H9 (cell line): ENCODE measurements around the gene CFAP299. TPM values are rescaled to one million over a fixed set of nuclear protein-coding genes. Genes with fewer than 3 reads are reported as not detected.

ENCODE experiments used
- DNase-seq: peaks from one replicate; pipeline ENCODE4 v3.0.0-alpha.2; 2017
- H2AFZ ChIP-seq: one replicate; pipeline ENCODE4 v1.6.1; 2013; ENCODE audit warnings: mild to moderate bottlenecking, low read length, control low read depth, moderate library complexity
- H2AK5ac ChIP-seq: 2 replicates; pipeline ENCODE4 v1.6.1; 2013; ENCODE audit warnings: low read length, control low read depth, mixed read lengths; ENCODE audit not compliant: insufficient read length
- H2BK120ac ChIP-seq: one replicate; pipeline ENCODE4 v1.6.1; 2013; ENCODE audit warnings: low read depth, mild to moderate bottlenecking, low read length, control low read depth, inconsistent platforms; ENCODE audit not compliant: poor library complexity, severe bottlenecking
- H2BK12ac ChIP-seq: 2 replicates; pipeline ENCODE4 v1.6.1; 2013; ENCODE audit warnings: low read length, control low read depth, mixed read lengths, low read depth; ENCODE audit not compliant: insufficient read length
- H2BK15ac ChIP-seq: 2 replicates; pipeline ENCODE4 v1.6.1; 2013; ENCODE audit warnings: low read depth, low read length, control low read depth
- H2BK20ac ChIP-seq: one replicate; pipeline ENCODE4 v1.6.1; 2013; ENCODE audit warnings: low read depth, mild to moderate bottlenecking, low read length, control low read depth, inconsistent platforms; ENCODE audit not compliant: poor library complexity, severe bottlenecking
- H2BK5ac ChIP-seq: 2 replicates; pipeline ENCODE4 v1.6.1; 2013; ENCODE audit warnings: low read length, control low read depth, mixed read lengths; ENCODE audit not compliant: insufficient read length
- H3K14ac ChIP-seq: 2 replicates; pipeline ENCODE4 v1.6.1; 2013; ENCODE audit warnings: low read length, control low read depth; ENCODE audit not compliant: insufficient read depth
- H3K18ac ChIP-seq: 2 replicates; pipeline ENCODE4 v1.6.1; 2013; ENCODE audit warnings: low read depth, mild to moderate bottlenecking, mixed read lengths, low read length, control low read depth; ENCODE audit not compliant: insufficient read length
- H3K23ac ChIP-seq: 2 replicates; pipeline ENCODE4 v1.6.1; 2013; ENCODE audit warnings: low read length, control low read depth, mixed read lengths, low read depth; ENCODE audit not compliant: insufficient read length
- H3K23me2 ChIP-seq: 2 replicates; pipeline ENCODE4 v1.6.1; 2013; ENCODE audit warnings: low read depth, mild to moderate bottlenecking, mixed read lengths, low read length, control low read depth; ENCODE audit not compliant: insufficient read length, poor library complexity, severe bottlenecking
- H3K27ac ChIP-seq: 2 replicates; pipeline ENCODE4 v1.5.1; 2013; ENCODE audit warnings: low read length, control low read depth, mixed read lengths, low read depth; ENCODE audit not compliant: insufficient read length
- H3K27me3 ChIP-seq: 2 replicates; pipeline ENCODE4 v1.6.1; 2013; ENCODE audit warnings: low read length, control low read depth, inconsistent platforms; ENCODE audit not compliant: insufficient read depth
- H3K4ac ChIP-seq: 2 replicates; pipeline ENCODE4 v1.6.1; 2013; ENCODE audit warnings: low read depth, mild to moderate bottlenecking, control low read depth, inconsistent platforms, low read length, moderate library complexity
- H3K4me1 ChIP-seq: 2 replicates; pipeline ENCODE4 v1.6.1; 2013; ENCODE audit warnings: low read length, control low read depth, inconsistent platforms; ENCODE audit not compliant: insufficient read depth
- H3K4me2 ChIP-seq: 2 replicates; pipeline ENCODE4 v1.6.1; 2013; ENCODE audit warnings: low read length, control low read depth, mixed read lengths; ENCODE audit not compliant: insufficient read length, insufficient read depth
- H3K56ac ChIP-seq: 2 replicates; pipeline ENCODE4 v1.6.1; 2013; ENCODE audit warnings: low read depth, mild to moderate bottlenecking, mixed read lengths, low read length, control low read depth; ENCODE audit not compliant: insufficient read length
- H3K79me1 ChIP-seq: 2 replicates; pipeline ENCODE4 v1.6.1; 2013; ENCODE audit warnings: low read depth, mild to moderate bottlenecking, moderate library complexity, low read length, control low read depth, inconsistent platforms; ENCODE audit not compliant: insufficient read depth, poor library complexity, severe bottlenecking
- H3K79me2 ChIP-seq: 2 replicates; pipeline ENCODE4 v1.6.1; 2013; ENCODE audit warnings: low read length, control low read depth, inconsistent platforms; ENCODE audit not compliant: insufficient read depth
- H3K9ac ChIP-seq: 2 replicates; pipeline ENCODE4 v1.6.1; 2013; ENCODE audit warnings: low read length, control low read depth, mixed read lengths; ENCODE audit not compliant: insufficient read length; ENCODE audit errors: extremely low read depth
- H3K9me3 ChIP-seq: one replicate; pipeline ENCODE4 v1.6.1; 2013; ENCODE audit warnings: low read depth, low read length, inconsistent platforms; ENCODE audit not compliant: control insufficient read depth
- H3T11ph ChIP-seq: one replicate; pipeline ENCODE4 v1.6.1; 2013; ENCODE audit warnings: mild to moderate bottlenecking, low read length, control low read depth, inconsistent platforms
- H4K20me1 ChIP-seq: one replicate; pipeline ENCODE4 v1.6.1; 2013; ENCODE audit not compliant: control insufficient read depth, insufficient read length, insufficient read depth
- H4K5ac ChIP-seq: 2 replicates; pipeline ENCODE4 v1.6.1; 2013; ENCODE audit warnings: low read depth, mild to moderate bottlenecking, mixed read lengths, low read length, control low read depth; ENCODE audit not compliant: insufficient read length
- H4K8ac ChIP-seq: replicated peaks from 2 replicates; pipeline ENCODE4 v1.6.1; 2013; ENCODE audit warnings: low read length, control low read depth, mixed read lengths, low read depth; ENCODE audit not compliant: insufficient read length
- H4K91ac ChIP-seq: 2 replicates; pipeline ENCODE4 v1.6.1; 2013; ENCODE audit warnings: low read depth, mild to moderate bottlenecking, moderate library complexity, mixed read lengths, low read length, control low read depth; ENCODE audit not compliant: insufficient read length
- H3K27ac Mint-ChIP-seq, 3 experiments: 2 replicates in 2 of 3; 3 replicates in 1 of 3; pipeline ENCODE4 v1.8.0; 2020 to 2021; ENCODE audit warnings: mixed read lengths in 3 of 3, mild to moderate bottlenecking in 1 of 3, moderate library complexity in 1 of 3
- H3K27me3 Mint-ChIP-seq: 2 replicates; pipeline ENCODE4 v1.8.0; 2021; ENCODE audit warnings: low read depth, mild to moderate bottlenecking, moderate library complexity, mixed read lengths
- H3K36me3 Mint-ChIP-seq, 3 experiments: 2 replicates in 2 of 3; 3 replicates in 1 of 3; pipeline ENCODE4 v1.8.0; 2020 to 2021; ENCODE audit warnings: low read depth in 3 of 3, mixed read lengths in 3 of 3; ENCODE audit not compliant: insufficient read depth in 1 of 3
- H3K4me1 Mint-ChIP-seq, 2 experiments: 2 replicates each; pipeline ENCODE4 v1.8.0; 2020; ENCODE audit warnings: mixed read lengths in 2 of 2
- H3K4me3 Mint-ChIP-seq, 2 experiments: 2 replicates in 1 of 2; 3 replicates in 1 of 2; pipeline ENCODE4 v1.8.0; 2020 to 2021; ENCODE audit warnings: mild to moderate bottlenecking in 2 of 2, mixed read lengths in 2 of 2, moderate library complexity in 1 of 2
- H3K9me3 Mint-ChIP-seq, 2 experiments: 2 replicates in 1 of 2; 3 replicates in 1 of 2; pipeline ENCODE4 v1.8.0; 2020; ENCODE audit warnings: mild to moderate bottlenecking in 2 of 2, mixed read lengths in 2 of 2, moderate library complexity in 1 of 2
- WGBS: extraction: QIAGEN DNeasy Blood & Tissue Kit; methylation state at CpG from one replicate; pipeline ENCODE4 v1.1.7; 2013; ENCODE audit warnings: missing lambda C conversion rate, low lambda C conversion rate, mixed read lengths; ENCODE audit not compliant: insufficient read length; ENCODE audit errors: extremely low coverage; 5-methylcytosine and 5-hydroxymethylcytosine counted together
- total RNA-seq: library from RNA; stranded (reverse); gene quantifications from 2 replicates; pipeline ENCODE4 v1.2.1, GENCODE V29; 2021
- TF ChIP-seq, protein P1 (sequence below): fragments of 200-600 bp; sonication (generic); conservative IDR thresholded peaks from 3 replicates; pipeline ENCODE4 v1.8.0; 2021; ENCODE audit warnings: antibody characterized with exemption, mild to moderate bottlenecking

Gene CFAP299
- total RNA-seq, 1 experiment from 2014 or later = not detected

DNA sequence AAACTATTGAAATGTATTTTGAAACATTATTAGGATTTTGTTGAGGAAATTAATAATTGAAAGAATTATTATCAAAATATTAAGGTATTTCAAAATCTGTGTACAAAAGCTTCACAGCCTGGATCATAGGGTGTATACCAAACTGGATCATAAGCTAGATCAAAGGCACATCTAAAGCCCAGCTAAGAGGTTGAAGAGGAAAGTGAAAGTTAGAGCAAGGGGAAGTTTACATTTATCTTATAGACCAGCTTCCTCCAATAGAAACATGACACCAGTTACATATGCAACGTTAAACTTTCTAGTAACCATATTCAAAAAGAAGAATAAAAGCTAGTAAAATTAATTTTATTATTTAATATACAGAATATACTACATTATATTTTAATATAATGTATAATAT lies 467.8 kb downstream of the CFAP299 start:
- DNase-seq = no peak
- no peak overlapping the region for H3K18ac ChIP-seq
- H3K23ac ChIP-seq = no peak overlapping the region

More for the DNA sequence above, 467.8 kb downstream of the CFAP299 start:
- H4K5ac ChIP-seq = no peak overlapping the region
- no peak overlapping the region for H3K14ac ChIP-seq
- no peak overlapping the region for H4K8ac ChIP-seq
- H3K27ac Mint-ChIP-seq = no peak overlapping the region
- H3K4ac ChIP-seq = no peak overlapping the region
- no peaks in the 10 kb centered on the region for H3K36me3 Mint-ChIP-seq
- no peaks in the 10 kb centered on the region for H3K79me2 ChIP-seq
- no peak overlapping the region for H2BK120ac ChIP-seq
- no peak overlapping the region for H3K4me3 Mint-ChIP-seq
- no CpG with 5 or more reads among the region's 1 CpG for WGBS
- H2BK5ac ChIP-seq = no peak overlapping the region
- H3K79me1 ChIP-seq = no peaks in the 10 kb centered on the region
- H3K9me3 ChIP-seq = no peaks in the 10 kb centered on the region
- no peak overlapping the region for H2AFZ ChIP-seq
- H4K91ac ChIP-seq = no peak overlapping the region
- peaks cover 0 to under 1% of the 10 kb centered on the region in 2 experiments; a peak in 1 of 5 replicates for H3K9me3 Mint-ChIP-seq
- TF ChIP-seq, protein P1, sequence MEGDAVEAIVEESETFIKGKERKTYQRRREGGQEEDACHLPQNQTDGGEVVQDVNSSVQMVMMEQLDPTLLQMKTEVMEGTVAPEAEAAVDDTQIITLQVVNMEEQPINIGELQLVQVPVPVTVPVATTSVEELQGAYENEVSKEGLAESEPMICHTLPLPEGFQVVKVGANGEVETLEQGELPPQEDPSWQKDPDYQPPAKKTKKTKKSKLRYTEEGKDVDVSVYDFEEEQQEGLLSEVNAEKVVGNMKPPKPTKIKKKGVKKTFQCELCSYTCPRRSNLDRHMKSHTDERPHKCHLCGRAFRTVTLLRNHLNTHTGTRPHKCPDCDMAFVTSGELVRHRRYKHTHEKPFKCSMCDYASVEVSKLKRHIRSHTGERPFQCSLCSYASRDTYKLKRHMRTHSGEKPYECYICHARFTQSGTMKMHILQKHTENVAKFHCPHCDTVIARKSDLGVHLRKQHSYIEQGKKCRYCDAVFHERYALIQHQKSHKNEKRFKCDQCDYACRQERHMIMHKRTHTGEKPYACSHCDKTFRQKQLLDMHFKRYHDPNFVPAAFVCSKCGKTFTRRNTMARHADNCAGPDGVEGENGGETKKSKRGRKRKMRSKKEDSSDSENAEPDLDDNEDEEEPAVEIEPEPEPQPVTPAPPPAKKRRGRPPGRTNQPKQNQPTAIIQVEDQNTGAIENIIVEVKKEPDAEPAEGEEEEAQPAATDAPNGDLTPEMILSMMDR = no peak
- H2BK12ac ChIP-seq = no peak overlapping the region
- no peak overlapping the region for H3K9ac ChIP-seq
- H3K4me1 ChIP-seq = no peaks in the 10 kb centered on the region
- no peak overlapping the region for H3K56ac ChIP-seq
- H3K27ac ChIP-seq = no peak overlapping the region
- H3K23me2 ChIP-seq = no peaks in the 10 kb centered on the region
- H3K27me3 ChIP-seq = no peaks in the 10 kb centered on the region
- no peak overlapping the region for H2BK20ac ChIP-seq
- H4K20me1 ChIP-seq = no peaks in the 10 kb centered on the region
- no peak overlapping the region for H2BK15ac ChIP-seq
- no peak overlapping the region for H3K4me2 ChIP-seq
- H3K27me3 Mint-ChIP-seq = no peaks in the 10 kb centered on the region
- H3K4me1 Mint-ChIP-seq = no peaks in the 10 kb centered on the region
- H3T11ph ChIP-seq = no peak overlapping the region
- H2AK5ac ChIP-seq = no peak overlapping the region
